HG03196 (cell line): ENCODE data around the gene MUSK.

Experiments used
- ATAC-seq: cut with Tn5 transposase; IDR thresholded peaks from one replicate; pipeline ENCODE4 v1.9.1; 2021; ENCODE audit not compliant: unreplicated experiment

Gene MUSK

GRCh38 chr9:110847671-110848070 is 179.1 kb downstream of the MUSK start:
- no peak for ATAC-seq

- ATAC-seq = no peak
Measured at GRCh38 chr9:110850401-110851135, 182.0 kb downstream of the MUSK start.
